Measurements from ENCODE around the gene ACP1. TPM values are rescaled to one million over a fixed set of nuclear protein-coding genes. Genes with fewer than 3 reads are reported as not detected.

The ACP1 gene
- total and polyA plus RNA-seq, 2 experiments from 2014 or later, result 189 to 281 TPM

GRCh38 chr2:295090-295489 lies 30.3 kb downstream of the ACP1 start:
- no peaks in the 10 kb centered on the region for H3F3A ChIP-seq (replicated peaks; ENCODE audit: low read depth)
- H3K36me3 Mint-ChIP-seq (ENCODE audit: low read depth), result no peaks in the 10 kb centered on the region; the same call in 2 of the 3 replicates
- peaks cover 5% of the 10 kb centered on the region for H3K27me3 Mint-ChIP-seq (ENCODE audit: insufficient read depth, low read depth, poor library complexity)
- ATAC-seq (no peak), DNase-seq (ENCODE audit: low spot score) (no peak)
- H3K4me1 Mint-ChIP-seq, result no peaks in the 10 kb centered on the region
- H2AFZ ChIP-seq, result no peak overlapping the region
- H3K4me3 Mint-ChIP-seq, result no peak overlapping the region
- H3K4me1 ChIP-seq (ENCODE audit: insufficient read depth), result no peaks in the 10 kb centered on the region
- H3K79me2 ChIP-seq (replicated peaks; ENCODE audit: insufficient read depth), result no peaks in the 10 kb centered on the region
- peaks cover 12% of the 10 kb centered on the region for H3K27me3 ChIP-seq (ENCODE audit: insufficient read depth)
- no peaks in the 10 kb centered on the region; the same call in 1 of the 2 replicates for H4K20me1 ChIP-seq (replicated peaks; ENCODE audit: insufficient read depth)
- H3K27ac Mint-ChIP-seq, result no peak overlapping the region
- no peak overlapping the region for H3K4me3 ChIP-seq
- H3K9me2 ChIP-seq (ENCODE audit: insufficient read depth), result no peaks in the 10 kb centered on the region
- TF ChIP-seq ETS1 (IDR thresholded peaks at IDR 0.05), result no peak
- no peak for TF ChIP-seq ZNF331 (CRISPR knock-in tag; IDR thresholded peaks at IDR 0.05; ENCODE audit: low read depth)
- TF ChIP-seq CTCF (conservative IDR thresholded peaks at IDR 0.05; ENCODE audit: low read depth in 2 of 2), result no peak
- no peak for TF ChIP-seq REST (IDR thresholded peaks at IDR 0.05; ENCODE audit: unreplicated experiment)
- TF ChIP-seq ZNF114 (CRISPR knock-in tag; IDR thresholded peaks at IDR 0.05), result no peak
- TF ChIP-seq ZNF462 (CRISPR knock-in tag; IDR thresholded peaks at IDR 0.05), result no peak
- no peak for TF ChIP-seq EZH2 (IDR thresholded peaks at IDR 0.05; ENCODE audit: low read depth, unreplicated experiment)
- no peak for TF ChIP-seq STAT1 (IDR thresholded peaks at IDR 0.05; ENCODE audit: unreplicated experiment)
- TF ChIP-seq JUNB (IDR thresholded peaks at IDR 0.05; ENCODE audit: unreplicated experiment), result no peak
- TF ChIP-seq POLR2AphosphoS5 (IDR thresholded peaks at IDR 0.05; ENCODE audit: low read depth), result no peak
- TF ChIP-seq EZH2phosphoT487 (IDR thresholded peaks at IDR 0.05; ENCODE audit: unreplicated experiment), result no peak
- TF ChIP-seq NANOG (IDR thresholded peaks at IDR 0.05; ENCODE audit: borderline replicate concordance), result no peak
- TF ChIP-seq CREB1 (CRISPR knock-in tag; IDR thresholded peaks at IDR 0.05; ENCODE audit: low read depth), result no peak
- H3K9me3 Mint-ChIP-seq, result peaks cover 9% of the 10 kb centered on the region; the same call in 2 of the 3 replicates
- no peak overlapping the region for H3K27ac ChIP-seq (ENCODE audit: low read depth)
- H3K4me2 ChIP-seq, result no peak overlapping the region
- no peaks in the 10 kb centered on the region for H3K36me3 ChIP-seq (ENCODE audit: insufficient read depth)

Measured in GM23338 (cell line).